ELR (cell line): ENCODE results near the gene CDC42EP3.

Experiments
- DNase-seq: peaks from one replicate; pipeline ENCODE4 v3.0.0-alpha.2; 2015; ENCODE audit warnings: low read depth

The CDC42EP3 gene

GRCh38 chr2:37636381-37637066, 34.9 kb downstream of the CDC42EP3 start:
- no peak for DNase-seq

DNA sequence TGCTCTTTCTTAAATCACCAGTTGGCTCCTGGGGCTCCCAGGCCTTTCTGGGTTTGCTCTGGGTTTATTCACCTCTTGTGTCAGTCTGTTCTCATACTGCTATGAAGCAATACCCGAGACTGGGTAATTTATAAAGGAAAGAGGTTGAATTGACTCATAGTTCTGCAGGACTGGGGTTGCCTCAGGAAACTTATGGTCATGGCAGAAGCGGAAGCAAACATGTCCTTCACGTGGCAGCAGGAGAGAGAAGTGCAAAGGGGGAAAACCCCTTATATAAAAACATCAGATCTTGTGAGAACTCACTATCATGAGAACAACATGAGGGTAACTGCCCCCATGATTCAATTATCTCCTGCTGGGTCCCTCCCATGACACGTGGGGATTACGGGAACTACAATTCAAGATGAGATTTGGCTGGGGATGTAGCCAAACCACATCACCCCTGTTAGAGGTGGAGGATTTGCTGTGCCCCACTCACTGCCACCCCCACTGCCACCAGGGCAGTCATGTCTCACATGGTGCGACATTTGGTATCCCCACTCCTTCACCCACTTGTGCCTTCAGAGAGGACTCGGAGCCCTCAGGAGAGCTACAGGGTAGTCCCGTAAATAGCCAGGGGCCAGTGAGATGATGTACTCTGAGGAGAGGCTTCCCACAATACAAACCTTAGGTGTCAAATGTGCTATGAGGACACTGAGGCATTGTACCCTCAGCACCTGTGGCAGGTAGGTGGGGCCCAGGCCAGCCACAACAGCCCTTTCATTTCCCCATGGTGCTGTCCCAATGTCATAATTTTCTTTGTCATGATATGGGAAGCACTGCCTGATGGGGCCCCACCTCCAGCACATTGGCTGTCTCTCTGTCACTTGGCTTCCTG, 35.7 kb downstream of the CDC42EP3 start:
- DNase-seq, result peak; percentile 91

DNA sequence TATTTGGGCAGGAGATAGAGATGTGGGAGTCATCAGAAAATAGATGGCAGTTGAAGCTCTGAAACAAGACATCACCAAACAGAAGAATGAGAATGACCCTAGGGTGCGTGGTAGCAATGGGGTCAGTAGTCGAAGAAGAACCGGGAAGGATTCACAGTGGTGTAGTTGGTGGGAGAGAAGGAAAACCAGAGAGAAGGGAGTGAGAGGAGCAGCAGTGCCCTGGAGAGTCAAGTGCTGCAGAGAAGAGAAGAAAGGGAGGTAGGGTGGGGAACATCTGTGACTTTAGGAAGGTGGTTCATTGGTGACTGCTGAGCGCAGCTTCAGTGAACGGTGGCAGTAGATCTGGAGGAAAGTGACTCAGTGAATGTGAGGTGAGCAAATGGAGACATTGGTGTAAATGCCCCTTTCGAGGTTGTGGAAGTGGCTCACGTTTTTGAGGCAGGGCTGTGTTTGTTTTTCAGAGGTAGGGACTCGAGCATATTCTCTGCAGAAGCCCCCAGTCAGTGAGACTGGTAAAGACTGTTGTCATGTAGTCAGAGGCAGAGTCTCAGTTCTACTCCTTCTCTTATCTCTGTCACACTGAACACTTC, 36.4 kb downstream of the CDC42EP3 start:
- DNase-seq, result no peak

- no peak for DNase-seq
Observed at GRCh38 chr2:37633845-37634244, 37.6 kb downstream of the CDC42EP3 start.

DNA sequence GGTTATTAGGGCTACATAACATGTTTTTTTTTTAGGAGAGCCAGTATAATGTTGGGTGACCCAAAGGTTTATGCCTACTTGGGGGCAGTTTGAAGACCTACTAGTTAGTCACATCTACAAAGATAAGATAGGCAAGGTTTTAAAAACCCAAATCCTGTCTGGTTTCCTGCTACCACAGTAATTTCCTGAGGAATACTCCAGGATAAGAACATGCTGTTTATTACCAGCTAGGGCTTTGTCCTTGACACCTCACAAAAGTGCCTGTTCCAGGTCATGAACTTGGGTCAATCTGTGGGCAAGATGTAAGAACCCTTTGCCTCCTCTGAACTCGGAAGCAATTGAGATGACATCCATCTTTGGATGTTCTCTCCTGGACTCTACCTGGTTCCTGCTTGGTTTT, 38.2 kb downstream of the CDC42EP3 start:
- no peak for DNase-seq

DNA sequence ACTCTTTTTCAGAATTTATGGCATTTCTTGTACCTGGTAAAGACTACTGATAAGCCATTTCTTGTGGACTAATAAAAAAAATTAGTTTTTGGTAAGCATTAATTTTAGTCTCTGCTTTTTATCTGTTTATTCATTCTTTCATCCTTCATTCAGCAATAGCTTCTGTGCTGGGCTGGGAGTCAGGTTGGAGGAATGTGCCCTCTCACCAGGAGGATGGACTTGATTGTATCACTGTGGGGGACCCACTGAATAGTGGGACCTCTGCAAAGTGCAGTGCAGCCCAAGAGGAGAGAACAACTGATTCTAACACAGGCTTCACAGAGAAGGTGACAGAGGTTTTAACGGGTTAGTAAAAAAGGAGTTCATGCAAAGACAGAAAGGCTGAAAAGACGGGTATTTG, 39.1 kb downstream of the CDC42EP3 start:
- no peak for DNase-seq

GRCh38 chr2:37631698-37632097, 39.7 kb downstream of the CDC42EP3 start:
- no peak for DNase-seq

GRCh38 chr2:37631292-37631691, 40.1 kb downstream of the CDC42EP3 start:
- DNase-seq, result no peak

DNA sequence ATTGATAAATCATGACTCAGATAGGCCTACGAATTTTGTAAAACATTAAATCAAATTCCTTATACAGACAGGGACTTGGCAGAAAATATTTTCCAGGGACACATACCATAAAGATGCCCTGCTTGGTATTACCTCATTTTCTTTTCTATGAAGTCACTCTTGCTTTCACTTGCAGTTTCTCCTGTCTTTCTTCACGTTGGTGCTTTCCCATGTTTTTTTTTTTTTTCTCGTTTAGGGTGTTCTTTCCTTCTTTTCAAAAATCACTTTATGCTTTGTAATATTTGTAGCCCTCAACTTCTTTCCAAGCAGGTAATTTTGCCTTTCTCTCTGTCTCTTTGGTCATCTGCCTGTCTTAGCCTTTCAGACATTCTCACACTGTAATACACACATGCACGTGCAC, 40.7 kb downstream of the CDC42EP3 start:
- DNase-seq, result no peak

GRCh38 chr2:37630301-37630700, 41.1 kb downstream of the CDC42EP3 start:
- DNase-seq, result no peak

DNA sequence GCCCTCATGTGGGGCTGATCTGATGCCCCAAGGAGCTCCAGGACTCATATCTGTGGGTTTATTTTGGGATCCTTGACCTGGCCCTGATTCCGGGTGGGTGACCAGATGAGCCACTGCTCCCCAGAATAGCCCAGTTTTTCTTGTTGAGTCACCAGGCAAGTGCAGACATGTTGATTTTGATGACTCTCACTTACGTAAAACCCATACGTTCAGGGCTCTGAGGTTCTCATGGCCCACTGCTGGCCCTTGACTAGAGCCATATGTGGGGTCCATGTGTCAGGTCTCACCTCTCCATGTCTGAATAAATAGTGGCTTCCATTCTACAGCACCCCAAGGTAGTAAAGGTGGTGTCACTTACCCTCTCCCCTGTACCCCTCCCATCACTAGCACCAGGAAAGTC, 41.9 kb downstream of the CDC42EP3 start:
- peak; percentile 55 for DNase-seq

DNA sequence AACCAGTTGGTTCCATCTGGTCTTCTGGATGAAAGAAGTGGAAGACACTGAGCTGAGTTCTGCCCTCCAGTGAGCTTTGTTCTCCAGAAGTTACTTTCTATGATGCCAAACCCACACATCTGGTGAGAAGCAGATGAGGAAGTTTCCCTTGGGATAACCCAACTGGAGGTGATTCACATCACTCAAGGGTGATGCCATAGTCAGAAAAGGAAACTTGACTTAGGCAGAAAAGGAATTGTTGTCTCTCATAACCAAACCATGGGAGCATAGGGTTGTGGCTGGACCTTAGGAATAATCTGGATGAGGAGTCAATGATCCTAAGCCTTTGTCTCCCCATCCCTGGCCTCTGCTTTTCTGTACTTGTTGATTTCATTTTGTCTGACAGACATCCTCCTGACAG, 43.7 kb downstream of the CDC42EP3 start:
- peak; percentile 52 for DNase-seq

GRCh38 chr2:37625796-37626571, 45.5 kb downstream of the CDC42EP3 start:
- DNase-seq, result no peak

DNA sequence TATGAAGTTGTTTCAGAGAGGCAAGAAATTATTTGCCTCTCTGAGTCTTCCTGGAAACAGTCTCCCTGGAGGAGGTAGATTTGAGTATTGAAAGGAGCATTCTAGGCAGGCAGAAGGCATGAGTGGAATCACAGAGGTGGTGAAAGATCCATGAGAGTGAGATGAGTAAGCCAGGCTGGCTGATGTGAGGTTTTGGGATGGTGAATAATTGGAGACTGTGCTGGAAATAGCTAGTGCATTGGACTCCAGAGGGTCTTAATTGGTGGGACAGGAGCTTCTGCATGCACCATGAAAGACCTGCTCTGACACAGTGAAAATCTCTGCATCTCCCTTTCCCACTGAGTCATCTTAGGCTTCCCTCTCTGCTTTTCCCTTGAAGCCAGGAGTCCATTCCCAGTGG, 46.3 kb downstream of the CDC42EP3 start:
- peak; percentile 80 for DNase-seq

GRCh38 chr2:37623971-37624900, 47.2 kb downstream of the CDC42EP3 start:
- DNase-seq, result peak; percentile 84

DNA sequence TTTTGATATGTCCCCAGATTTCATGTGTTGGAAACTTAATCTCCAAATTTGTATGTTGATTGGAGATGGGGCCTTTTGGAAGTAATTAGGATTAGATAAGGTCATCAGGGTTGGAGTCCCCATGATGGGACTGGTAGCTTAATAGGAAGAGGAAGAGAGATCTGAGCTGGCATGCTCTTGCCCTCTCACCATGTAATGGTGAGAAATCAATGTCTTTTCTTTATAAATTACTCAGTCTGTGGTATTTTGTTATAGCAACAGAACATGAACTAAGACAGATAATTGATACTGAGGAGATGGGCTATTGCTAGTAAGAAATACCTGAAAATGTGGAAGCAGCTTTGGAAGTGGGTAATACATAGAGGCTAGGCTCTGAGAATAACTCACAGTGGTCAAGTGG, 48.0 kb downstream of the CDC42EP3 start:
- no peak for DNase-seq

DNA sequence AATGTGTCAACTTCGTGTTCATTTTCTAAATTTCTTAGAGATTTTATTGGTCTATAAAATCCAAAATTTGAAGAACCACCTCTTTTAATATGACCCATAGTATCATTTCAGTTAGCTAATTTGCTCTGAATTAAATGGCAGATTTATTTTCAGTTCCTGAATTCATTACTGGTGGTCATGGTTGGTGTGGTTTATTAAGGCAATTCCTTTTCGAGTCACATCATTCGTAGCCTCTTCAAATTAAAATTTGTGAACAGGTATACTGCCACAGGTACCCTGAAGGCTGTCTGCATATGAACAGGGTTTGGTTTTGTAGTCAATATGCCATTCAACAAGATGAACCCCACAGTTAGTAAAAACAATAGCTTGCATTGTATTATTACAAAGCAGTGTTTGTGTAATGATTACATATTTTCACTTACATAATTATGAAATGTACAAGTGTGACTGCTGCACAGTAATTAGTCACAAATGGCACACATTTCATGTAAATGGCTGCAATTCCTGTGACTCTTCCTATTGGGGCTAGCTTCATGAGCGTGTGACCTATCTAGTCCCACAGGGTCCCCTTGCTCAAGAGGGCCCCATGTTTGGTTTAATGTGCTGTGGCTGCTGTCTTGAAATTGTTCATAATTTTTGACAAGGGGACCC, 48.9 kb downstream of the CDC42EP3 start:
- no peak for DNase-seq

GRCh38 chr2:37621199-37621598, 50.2 kb downstream of the CDC42EP3 start:
- DNase-seq, result no peak

GRCh38 chr2:37619959-37620300, 51.5 kb downstream of the CDC42EP3 start:
- DNase-seq, result no peak

GRCh38 chr2:37619230-37619958, 52.0 kb downstream of the CDC42EP3 start:
- no peak for DNase-seq
